Measurements from ENCODE around the gene TAB2.

Gene TAB2

GRCh38 chr6:149422581-149422980, 105.1 kb downstream of the TAB2 start:
- ChIA-PET CTCF (interaction anchor here (0.6 to 1.6 kb wide), 4 partner anchors 80 to 396 kb away, joined by 3 to 5 read pairs (median 4); no protein-coding TSS in a partner anchor), POLR2A (no interaction called here)
- Histone ChIP-seq H3K4me1 (ENCODE audit: control insufficient read depth, insufficient read depth, low read length) (0 out of 2 replicates have a peak, but pooled peaks cover 2% of the 10 kb centered on the region), H3K27ac (ENCODE audit: extremely low read depth, low read depth, low read length) (no peak overlapping the region), H3K4me3 (ENCODE audit: low read depth, low read length) (no peak overlapping the region), H3K36me3 (ENCODE audit: control insufficient read depth in 2 of 2, insufficient read depth in 1 of 2, low read length in 2 of 2) (no peaks in the 10 kb centered on the region), H3K9me3 (ENCODE audit: control insufficient read depth, insufficient read depth, low read depth, low read length) (no peaks in the 10 kb centered on the region)
- TF ChIP-seq ZBTB6 (tag by site-specific recombination; IDR thresholded peaks at IDR 0.05) = no peak
- TF ChIP-seq ZBTB17 (tag by site-specific recombination; IDR thresholded peaks at IDR 0.05) = 0 out of 2 replicates have a peak, but pooled peaks have one; percentile 23

GRCh38 chr6:149423964-149424440, 106.5 kb downstream of the TAB2 start:
- ChIA-PET CTCF (interaction anchor here (0.7 to 1.6 kb wide), 6 partner anchors 8 to 398 kb away, joined by 3 to 19 read pairs (median 4); no protein-coding TSS in a partner anchor), POLR2A (interaction anchor here (0.7 kb wide), 1 partner anchor 106 kb away, joined by 3 read pairs; the partner anchor contains the start of gene TAB2)
- Histone ChIP-seq H3K36me3 (ENCODE audit: control insufficient read depth in 2 of 2, insufficient read depth in 1 of 2, low read length in 2 of 2) (no peaks in the 10 kb centered on the region), H3K9me3 (ENCODE audit: control insufficient read depth, insufficient read depth, low read depth, low read length) (no peaks in the 10 kb centered on the region), H3K4me1 (ENCODE audit: control insufficient read depth, insufficient read depth, low read length) (0 out of 2 replicates have a peak, but pooled peaks cover 2% of the 10 kb centered on the region), H3K4me3 (ENCODE audit: low read depth, low read length) (no peak overlapping the region), H3K27ac (ENCODE audit: extremely low read depth, low read depth, low read length) (no peak overlapping the region)
- TF ChIP-seq ZNF239 (tag by site-specific recombination; IDR thresholded peaks at IDR 0.05) = no peak
- no peak for TF ChIP-seq GLI2 (tag by site-specific recombination; IDR thresholded peaks at IDR 0.05; ENCODE audit: borderline replicate concordance, low read depth)
- TF ChIP-seq ZNF223 (tag by site-specific recombination; IDR thresholded peaks at IDR 0.05) = no peak
- TF ChIP-seq ZNF23 (tag by site-specific recombination; IDR thresholded peaks at IDR 0.05; ENCODE audit: borderline replicate concordance) = no peak
- no peak for TF ChIP-seq ZBTB44 (tag by site-specific recombination; IDR thresholded peaks at IDR 0.05)
- no peak for TF ChIP-seq ZNF19 (tag by site-specific recombination; IDR thresholded peaks at IDR 0.05; ENCODE audit: low read depth)
- TF ChIP-seq ZNF792 (tag by site-specific recombination; IDR thresholded peaks at IDR 0.05) = no peak
- TF ChIP-seq IKZF3 (tag by site-specific recombination; IDR thresholded peaks at IDR 0.05) = no peak
- no peak for TF ChIP-seq ZNF112 (tag by site-specific recombination; IDR thresholded peaks at IDR 0.05)
- no peak for TF ChIP-seq ZNF626 (tag by site-specific recombination; IDR thresholded peaks at IDR 0.05)
- TF ChIP-seq ZNF174 (tag by site-specific recombination; IDR thresholded peaks at IDR 0.05) = no peak
- TF ChIP-seq BCL6B (tag by site-specific recombination; IDR thresholded peaks at IDR 0.05) = no peak
- TF ChIP-seq ZNF513 (tag by site-specific recombination; IDR thresholded peaks at IDR 0.05) = no peak
- TF ChIP-seq ZNF155 (tag by site-specific recombination; IDR thresholded peaks at IDR 0.05) = no peak
- no peak for TF ChIP-seq ZNF266 (tag by site-specific recombination; IDR thresholded peaks at IDR 0.05; ENCODE audit: low read depth)
- no peak for TF ChIP-seq ZEB2 (tag by site-specific recombination; IDR thresholded peaks at IDR 0.05)
- TF ChIP-seq ZNF16 (tag by site-specific recombination; IDR thresholded peaks at IDR 0.05; ENCODE audit: low read depth) = no peak
- TF ChIP-seq ZBTB10 (tag by site-specific recombination; IDR thresholded peaks at IDR 0.05) = no peak
- TF ChIP-seq REST (tag by site-specific recombination; IDR thresholded peaks at IDR 0.05) = no peak
